Ecto neural progenitor cell (in vitro differentiated cells): ENCODE results near the gene TPRG1.

ENCODE experiments used
- DNase-seq: peaks from one replicate; pipeline ENCODE4 v3.0.0-alpha.2; 2018; ENCODE audit warnings: low spot score

Gene TPRG1

DNA sequence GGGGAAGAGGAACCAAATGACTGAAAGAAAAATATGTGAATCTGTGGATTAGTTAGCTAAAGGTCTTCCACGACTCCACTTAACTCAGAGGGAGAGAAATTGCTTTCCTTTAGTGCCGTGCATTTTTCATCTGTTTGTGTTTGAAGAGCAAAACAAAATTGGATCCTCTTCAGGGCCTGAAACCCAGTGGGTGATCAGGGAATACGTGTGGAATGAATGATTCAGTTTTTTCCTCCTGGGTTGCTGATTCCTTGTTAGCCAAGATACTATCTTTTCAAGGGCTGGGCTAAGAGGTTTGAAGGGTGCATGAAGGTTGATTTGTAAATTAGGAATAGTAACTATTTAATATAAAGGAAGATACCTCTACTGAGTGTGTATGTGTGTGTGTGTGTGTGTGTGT, 61.0 kb downstream of the TPRG1 start:
- no peak for DNase-seq

DNA sequence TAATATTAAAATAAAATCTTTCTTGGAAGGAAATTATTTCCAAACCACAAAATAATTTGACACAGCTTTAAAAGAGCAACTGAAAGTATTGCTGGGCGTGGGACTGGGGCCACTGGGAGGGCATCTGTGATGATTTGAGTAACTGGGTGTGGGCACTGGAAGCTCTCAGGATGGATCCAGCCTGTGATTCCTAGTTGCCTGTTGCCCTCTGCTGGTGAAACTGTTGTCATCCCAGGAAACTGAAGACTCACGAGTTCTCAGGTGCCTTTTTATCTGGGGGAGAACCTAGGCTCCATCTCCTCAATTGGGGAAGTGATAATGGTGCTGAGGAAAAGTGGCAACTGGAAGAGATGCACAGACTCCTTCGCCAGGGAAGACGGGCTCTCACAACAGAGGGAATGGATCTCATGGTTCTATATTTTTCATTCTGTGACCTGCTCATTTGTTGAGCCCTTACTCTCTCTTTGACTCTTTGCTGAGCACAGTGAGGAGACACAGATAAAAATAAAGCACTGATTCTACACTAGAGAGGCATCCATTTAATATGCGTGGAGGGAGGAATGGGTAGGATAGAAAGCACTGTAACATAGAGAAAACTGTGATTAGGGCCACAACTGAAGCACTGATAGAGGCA, 61.6 kb downstream of the TPRG1 start:
- DNase-seq, result peak; percentile 58

- DNase-seq, result no peak
These were observed 63.4 kb downstream of the TPRG1 start for GRCh38 chr3:189235214-189235613.

DNA sequence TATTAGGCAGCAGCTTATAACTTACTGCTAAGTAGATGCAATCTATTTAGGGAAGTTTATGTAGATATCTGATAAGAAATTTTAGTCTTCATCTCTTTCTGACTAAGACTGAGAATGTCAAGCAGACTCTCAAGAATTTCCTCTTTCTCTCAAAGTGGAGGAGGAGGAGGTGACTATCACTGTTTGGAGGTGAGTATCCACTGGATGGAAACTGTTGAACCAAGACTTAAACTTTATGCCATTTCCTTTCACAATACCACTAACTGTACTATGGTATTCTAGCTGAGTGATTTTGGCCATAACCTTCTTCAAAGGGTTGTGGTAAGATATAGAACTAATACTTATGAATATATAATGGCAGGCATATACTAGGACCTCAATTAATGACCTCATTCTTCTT, 64.6 kb downstream of the TPRG1 start:
- DNase-seq, result no peak

DNA sequence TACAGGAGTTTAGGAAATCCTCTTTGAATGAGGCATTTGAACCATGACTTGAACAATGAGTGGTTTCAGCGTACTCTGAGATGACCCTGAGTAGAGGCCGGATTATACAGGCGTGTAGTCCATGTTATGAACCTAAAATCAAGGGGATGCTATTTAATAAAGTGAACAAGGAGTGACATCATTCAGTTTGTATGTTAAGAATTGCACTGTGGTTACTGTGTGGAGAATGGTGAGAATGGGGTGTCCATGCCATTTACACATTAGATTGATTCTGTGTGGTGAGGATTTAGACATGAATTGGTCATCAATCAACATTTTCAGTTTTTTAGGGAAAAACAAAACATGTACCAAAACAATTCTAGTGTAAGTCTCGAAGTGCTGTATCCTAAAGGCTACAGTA, 65.8 kb downstream of the TPRG1 start:
- no peak for DNase-seq

- no peak for DNase-seq
These were observed 66.3 kb downstream of the TPRG1 start for GRCh38 chr3:189238071-189238470.

DNA sequence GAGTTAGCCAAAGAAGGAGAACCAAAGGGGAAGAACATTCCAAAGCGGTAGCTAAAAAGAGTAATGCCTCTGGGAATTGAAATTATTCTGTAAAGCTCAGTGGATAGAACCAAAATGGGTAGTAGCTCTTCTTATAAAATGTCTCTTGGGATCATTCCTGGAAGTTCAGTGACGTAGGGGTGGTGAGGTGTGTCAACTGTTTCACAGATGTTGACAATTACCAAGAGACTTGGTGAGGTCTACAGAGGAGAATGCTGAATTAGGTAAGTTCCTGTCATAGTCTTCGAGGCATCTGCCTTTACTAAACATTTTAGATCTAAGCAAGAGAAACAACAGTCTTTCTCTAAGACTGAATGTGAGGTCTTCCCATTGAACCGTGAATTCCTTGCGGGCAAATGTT, 67.8 kb downstream of the TPRG1 start:
- no peak for DNase-seq

DNA sequence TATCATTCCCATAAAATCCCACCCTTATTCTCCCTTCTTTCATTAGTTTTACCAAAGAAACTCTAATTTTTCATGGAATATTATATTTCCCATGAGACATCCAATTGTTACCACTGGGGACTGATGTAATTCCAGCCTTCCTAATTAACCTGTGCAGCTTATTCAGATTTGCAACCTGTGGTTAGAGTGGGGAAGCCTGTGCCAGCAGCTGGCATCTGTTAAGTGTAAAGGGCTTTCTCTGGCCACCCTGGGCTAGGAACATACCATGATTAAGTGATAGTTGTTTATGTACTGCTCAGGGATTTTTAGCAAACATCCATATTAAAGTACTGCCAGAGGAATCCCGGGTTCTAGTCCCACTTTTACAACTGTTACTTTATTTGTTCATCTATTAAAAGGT, 78.2 kb downstream of the TPRG1 start:
- no peak for DNase-seq

DNA sequence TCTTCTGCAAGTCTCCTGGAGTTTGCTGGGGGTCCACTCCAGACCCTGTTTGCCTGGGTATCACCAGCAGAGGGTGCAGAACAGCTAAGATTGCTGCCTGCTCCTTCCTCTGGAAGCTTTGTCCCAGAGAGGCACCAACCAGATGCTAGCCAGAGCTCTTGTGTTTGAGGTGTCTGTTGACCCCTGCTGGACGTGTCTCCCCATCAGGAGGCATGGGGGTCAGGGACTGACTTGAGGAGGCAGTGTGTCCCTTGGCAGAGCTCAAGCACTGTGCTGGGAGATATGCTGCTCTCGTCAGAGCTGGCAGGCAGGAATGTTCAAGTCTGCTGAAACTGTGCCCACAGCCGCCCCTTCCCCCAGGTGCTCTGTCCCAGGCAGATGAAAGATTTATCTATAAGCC, 86.5 kb downstream of the TPRG1 start:
- no peak for DNase-seq

GRCh38 chr3:189260556-189261493, 89.1 kb downstream of the TPRG1 start:
- no peak for DNase-seq

DNA sequence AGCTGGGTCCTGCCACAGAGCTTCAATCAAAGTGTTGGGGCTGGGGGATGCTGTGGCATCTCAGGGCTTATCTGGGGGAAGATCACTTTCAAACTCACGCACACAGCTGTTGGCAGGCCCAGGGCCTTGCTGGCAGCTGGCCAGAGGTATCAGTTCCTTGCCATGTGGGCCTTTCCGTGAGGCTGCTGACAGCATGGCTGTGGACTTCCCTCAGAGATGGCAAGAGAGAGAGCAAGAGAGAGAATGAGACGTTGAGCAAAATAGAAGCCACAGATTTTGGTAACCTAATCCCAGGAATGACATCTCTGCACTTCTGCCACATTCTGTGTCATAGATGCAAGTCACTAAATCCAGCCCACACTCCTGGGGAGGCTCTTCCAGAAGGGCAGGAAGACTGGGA, 91.0 kb downstream of the TPRG1 start:
- DNase-seq, result no peak

DNA sequence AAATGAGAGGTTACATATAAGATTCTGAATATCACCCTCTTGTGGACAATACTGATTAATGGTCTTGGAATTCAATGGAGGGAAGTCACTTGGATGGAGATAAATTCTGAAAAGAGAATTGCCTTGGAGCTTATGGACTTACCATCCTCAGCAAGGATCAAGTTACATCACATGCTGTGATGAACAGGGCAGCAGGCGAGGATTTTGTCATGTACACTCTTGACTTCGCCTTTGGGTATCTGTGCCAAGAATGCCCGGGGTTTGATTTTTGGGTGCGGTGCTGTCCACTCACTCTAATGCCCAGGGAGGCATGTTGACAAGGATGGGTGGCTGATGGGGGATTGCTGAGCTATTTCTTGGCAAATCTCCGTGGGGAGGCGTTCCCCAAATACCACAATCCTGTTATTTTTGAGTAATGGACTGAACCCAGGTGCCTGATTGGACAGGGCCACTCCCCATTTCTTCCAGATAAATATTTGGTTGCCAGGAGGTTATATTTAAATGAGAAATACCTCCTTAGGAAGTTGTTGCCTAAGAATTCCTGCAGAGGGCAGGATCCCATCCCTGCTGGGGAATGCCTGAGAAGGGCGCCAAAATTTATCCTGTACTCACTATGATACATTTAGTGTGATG, 96.3 kb downstream of the TPRG1 start:
- DNase-seq, result no peak

- DNase-seq, result no peak
These were observed 97.6 kb downstream of the TPRG1 start for GRCh38 chr3:189269365-189269764.

- peak; percentile 60 for DNase-seq
These were observed 98.6 kb downstream of the TPRG1 start for GRCh38 chr3:189270248-189270832.

- DNase-seq, result no peak
These were observed 100.8 kb downstream of the TPRG1 start for GRCh38 chr3:189272500-189273119.

- DNase-seq, result no peak
These were observed 102.0 kb downstream of the TPRG1 start for GRCh38 chr3:189273736-189274135.

GRCh38 chr3:189275182-189275581, 103.4 kb downstream of the TPRG1 start:
- no peak for DNase-seq

- DNase-seq, result no peak
These were observed 104.1 kb downstream of the TPRG1 start for GRCh38 chr3:189275852-189276251.

DNA sequence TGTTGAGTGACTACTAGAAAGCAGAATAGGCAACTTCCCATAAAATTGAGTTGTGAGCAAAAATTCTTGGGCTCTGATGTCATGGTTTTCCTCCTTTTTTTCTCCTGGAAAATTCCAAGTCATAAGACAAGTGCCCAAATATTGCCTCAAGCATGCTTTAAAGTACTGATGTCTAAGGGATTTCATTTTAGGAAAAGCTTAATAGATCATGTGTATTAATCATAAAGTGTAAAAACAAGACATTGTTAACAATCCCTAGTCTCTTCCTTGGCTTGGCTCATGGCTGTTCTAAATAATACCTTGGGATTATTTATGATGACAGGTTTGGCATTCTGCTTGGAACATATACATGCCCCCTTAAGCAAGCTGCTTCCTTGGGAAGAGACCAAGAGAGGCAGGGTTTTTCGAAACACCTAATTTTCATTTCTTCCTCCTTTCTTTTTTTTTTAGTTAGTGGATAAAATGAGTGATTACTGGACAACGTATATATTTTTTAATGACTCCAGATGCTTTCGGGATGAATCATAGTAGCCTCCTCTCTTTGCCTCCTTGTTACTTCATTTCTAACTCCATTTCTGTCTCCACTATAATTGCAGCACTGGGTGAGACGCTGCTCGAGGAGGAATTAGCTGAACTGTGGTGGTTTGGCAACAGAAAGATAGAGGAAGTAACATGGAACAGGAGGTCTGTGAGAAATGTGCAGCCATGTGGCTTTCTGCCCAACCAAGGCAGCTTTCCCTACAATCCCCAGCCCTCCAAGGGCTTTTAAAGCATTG, 104.9 kb downstream of the TPRG1 start:
- DNase-seq, result no peak

- no peak for DNase-seq
These were observed 105.9 kb downstream of the TPRG1 start for GRCh38 chr3:189277711-189278110.

DNA sequence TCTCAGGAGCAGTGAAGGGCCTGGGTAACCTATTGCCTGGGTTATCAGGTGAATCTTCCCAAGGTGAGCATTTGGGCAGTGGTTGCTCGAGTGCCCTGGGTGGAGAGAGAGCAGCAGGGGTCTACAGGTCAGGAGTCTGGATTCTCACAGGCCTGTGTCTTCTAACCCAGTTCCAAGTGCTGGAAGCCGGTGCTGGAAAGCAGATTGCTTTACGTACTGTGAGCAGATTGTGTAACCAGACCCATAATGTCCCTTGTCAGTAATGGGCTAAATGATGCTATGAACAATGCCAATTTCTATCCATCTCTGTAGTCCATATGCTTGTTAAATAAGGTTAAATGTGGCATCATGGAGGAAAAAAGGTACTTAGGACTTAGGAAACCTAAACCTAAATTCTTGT, 106.5 kb downstream of the TPRG1 start:
- no peak for DNase-seq
